Fibroblast of lung (primary cell): Measurements from ENCODE around the gene PGF. TPM values are rescaled to one million over a fixed set of nuclear protein-coding genes. Genes with fewer than 3 reads are reported as not detected.

Source experiments
- DNase-seq, 2 donors: peaks; one replicate each; pipeline versions ENCODE4 v3.0.0 to v3.0.0-alpha.2; 2010; ENCODE audit warnings: low read depth in 2 of 2
- H2AFZ ChIP-seq: 2 replicates; pipeline ENCODE4 v1.5.1; 2012; ENCODE audit warnings: low read length, control low read depth, inconsistent platforms
- H3K27ac ChIP-seq: 2 replicates; pipeline ENCODE4 v1.5.1; 2011; ENCODE audit warnings: low read length, control low read depth; ENCODE audit not compliant: insufficient read depth
- H3K27me3 ChIP-seq: 2 replicates; pipeline ENCODE4 v1.5.1; 2011; ENCODE audit warnings: mild to moderate bottlenecking, low read length; ENCODE audit not compliant: control insufficient read depth, insufficient read depth
- H3K36me3 ChIP-seq: 2 replicates; pipeline ENCODE4 v1.5.1; 2011; ENCODE audit warnings: low read length; ENCODE audit not compliant: control insufficient read depth, insufficient read depth
- H3K4me1 ChIP-seq: 2 replicates; pipeline ENCODE4 v1.5.1; 2011; ENCODE audit warnings: low read length; ENCODE audit not compliant: control insufficient read depth, insufficient read depth; ENCODE audit errors: extremely low read depth
- H3K4me2 ChIP-seq: 2 replicates; pipeline ENCODE4 v1.5.1; 2011; ENCODE audit warnings: low read length, control low read depth; ENCODE audit not compliant: insufficient read depth; ENCODE audit errors: extremely low read depth
- H3K4me3 ChIP-seq, 4 experiments: fragments of 200-600 bp in 1 of 4; sonication (generic) in 1 of 4; replicated peaks in 1 of 4; 2 replicates each; pipeline ENCODE4 v1.5.1; 2011 to 2016; ENCODE audit warnings: low read length in 4 of 4, low read depth in 3 of 4, mild to moderate bottlenecking in 3 of 4, control low read depth in 2 of 4, inconsistent platforms in 1 of 4, mixed read lengths in 1 of 4; ENCODE audit not compliant: insufficient read depth in 1 of 4; ENCODE audit errors: control extremely low read depth in 1 of 4
- H3K79me2 ChIP-seq: 2 replicates; pipeline ENCODE4 v1.5.1; 2012; ENCODE audit warnings: mild to moderate bottlenecking, low read length, inconsistent platforms; ENCODE audit not compliant: control insufficient read depth, insufficient read depth
- H3K9ac ChIP-seq: 2 replicates; pipeline ENCODE4 v1.5.1; 2011; ENCODE audit warnings: mild to moderate bottlenecking, low read length, control low read depth; ENCODE audit not compliant: insufficient read depth
- H3K9me3 ChIP-seq: 2 replicates; pipeline ENCODE4 v1.5.1; 2012; ENCODE audit warnings: low read depth, low read length; ENCODE audit not compliant: control insufficient read depth, insufficient read depth
- H4K20me1 ChIP-seq: 2 replicates; pipeline ENCODE4 v1.5.1; 2011; ENCODE audit warnings: low read length; ENCODE audit not compliant: control insufficient read depth, insufficient read depth; ENCODE audit errors: extremely low read depth
- CTCF ChIP-seq, 2 donors: IDR thresholded peaks in 1 of 2; conservative IDR thresholded peaks in 1 of 2; 1 replicate in 1 of 2; 2 replicates in 1 of 2; pipeline ENCODE4 v1.5.1; 2011 to 2012; ENCODE audit warnings: low read length in 2 of 2, control low read depth in 1 of 2, inconsistent platforms in 1 of 2, low read depth in 1 of 2, mild to moderate bottlenecking in 1 of 2
- EZH2 ChIP-seq: IDR thresholded peaks from 2 replicates; pipeline ENCODE4 v1.5.1; 2012; ENCODE audit warnings: low read length, control low read depth, mild to moderate bottlenecking; ENCODE audit errors: missing control alignments
- polyA plus RNA-seq, 2 donors: library from polyadenylated mRNA; depleted of rRNA in 1 of 2; stranded (reverse) in 1 of 2; unstranded in 1 of 2; fragments of >200 nt; gene quantifications; 2 replicates each; pipeline ENCODE4 v1.2.1, GENCODE V29; 2011 to 2012; ENCODE audit warnings: missing spikeins in 1 of 2
- total RNA-seq: library from RNA; depleted of rRNA; stranded (reverse); fragments of >200 nt; gene quantifications from 2 replicates; pipeline ENCODE4 v1.2.1, GENCODE V29; 2014

Gene PGF
- total and polyA plus RNA-seq, 2 donors (not counting 1 experiment from before 2014, with no cell fraction given): 1.1 to 7.6 TPM

GRCh38 chr14:74913986-74914573, 41.3 kb downstream of the PGF start:
- Histone ChIP-seq H3K79me2 (no peaks in the 10 kb centered on the region), H3K27me3 (no peaks in the 10 kb centered on the region), H3K9me3 (no peaks in the 10 kb centered on the region), H3K4me3 (no peak overlapping the region), H3K36me3 (no peaks in the 10 kb centered on the region), H3K9ac (no peak overlapping the region), H3K27ac (no peak overlapping the region), H2AFZ (no peak overlapping the region), H3K4me2 (no peak overlapping the region), H4K20me1 (no peaks in the 10 kb centered on the region), H3K4me1 (peaks cover 6% of the 10 kb centered on the region)
- TF ChIP-seq EZH2: no peak
- peak; percentile 92 to 94 for TF ChIP-seq CTCF (conservative IDR thresholded peaks at IDR 0.05 in 1 of 2, IDR thresholded peaks at IDR 0.05 in 1 of 2; ENCODE audit: low read depth in 1 of 2, low read length in 2 of 2)
- DNase-seq: peak; percentile 58 to 83

- no peak for DNase-seq
- H3K9ac ChIP-seq: no peak overlapping the region
- H2AFZ ChIP-seq: no peak overlapping the region
- no peak overlapping the region for H3K4me3 ChIP-seq
- H4K20me1 ChIP-seq: no peaks in the 10 kb centered on the region
- no peaks in the 10 kb centered on the region for H3K36me3 ChIP-seq
- no peaks in the 10 kb centered on the region for H3K27me3 ChIP-seq
- H3K79me2 ChIP-seq: no peaks in the 10 kb centered on the region
- TF ChIP-seq CTCF (conservative IDR thresholded peaks at IDR 0.05 in 1 of 2, IDR thresholded peaks at IDR 0.05 in 1 of 2; ENCODE audit: low read depth in 1 of 2, low read length in 2 of 2) (no peak), EZH2 (no peak)
- no peak overlapping the region for H3K27ac ChIP-seq
- H3K9me3 ChIP-seq: no peaks in the 10 kb centered on the region
- H3K4me2 ChIP-seq: no peak overlapping the region
- H3K4me1 ChIP-seq: peaks cover 6% of the 10 kb centered on the region
Measured at GRCh38 chr14:74913393-74913910, 41.9 kb downstream of the PGF start.

GRCh38 chr14:74912801-74913200, 42.6 kb downstream of the PGF start:
- Histone ChIP-seq H4K20me1 (no peaks in the 10 kb centered on the region), H3K4me2 (no peak overlapping the region), H3K9me3 (no peaks in the 10 kb centered on the region), H3K79me2 (no peaks in the 10 kb centered on the region), H3K9ac (no peak overlapping the region), H2AFZ (no peak overlapping the region), H3K36me3 (no peaks in the 10 kb centered on the region), H3K4me1 (peaks cover 6% of the 10 kb centered on the region), H3K4me3 (no peak overlapping the region), H3K27me3 (no peaks in the 10 kb centered on the region), H3K27ac (no peak overlapping the region)
- TF ChIP-seq EZH2: no peak
- TF ChIP-seq CTCF (conservative IDR thresholded peaks at IDR 0.05 in 1 of 2, IDR thresholded peaks at IDR 0.05 in 1 of 2; ENCODE audit: low read depth in 1 of 2, low read length in 2 of 2): no peak
- DNase-seq: no peak
